HG03159 (cell line): Measurements from ENCODE around the gene BRAF.
"Not testable (repeated sequence)": the region's sequence is repeated elsewhere in the genome, so short reads cannot be mapped to it uniquely, and the experiment has no call there.

Source experiments
- ATAC-seq: cut with Tn5 transposase; IDR thresholded peaks from one replicate; pipeline ENCODE4 v1.9.1; 2021; ENCODE audit warnings: mild to moderate bottlenecking, moderate library complexity; ENCODE audit not compliant: unreplicated experiment

BRAF gene

DNA sequence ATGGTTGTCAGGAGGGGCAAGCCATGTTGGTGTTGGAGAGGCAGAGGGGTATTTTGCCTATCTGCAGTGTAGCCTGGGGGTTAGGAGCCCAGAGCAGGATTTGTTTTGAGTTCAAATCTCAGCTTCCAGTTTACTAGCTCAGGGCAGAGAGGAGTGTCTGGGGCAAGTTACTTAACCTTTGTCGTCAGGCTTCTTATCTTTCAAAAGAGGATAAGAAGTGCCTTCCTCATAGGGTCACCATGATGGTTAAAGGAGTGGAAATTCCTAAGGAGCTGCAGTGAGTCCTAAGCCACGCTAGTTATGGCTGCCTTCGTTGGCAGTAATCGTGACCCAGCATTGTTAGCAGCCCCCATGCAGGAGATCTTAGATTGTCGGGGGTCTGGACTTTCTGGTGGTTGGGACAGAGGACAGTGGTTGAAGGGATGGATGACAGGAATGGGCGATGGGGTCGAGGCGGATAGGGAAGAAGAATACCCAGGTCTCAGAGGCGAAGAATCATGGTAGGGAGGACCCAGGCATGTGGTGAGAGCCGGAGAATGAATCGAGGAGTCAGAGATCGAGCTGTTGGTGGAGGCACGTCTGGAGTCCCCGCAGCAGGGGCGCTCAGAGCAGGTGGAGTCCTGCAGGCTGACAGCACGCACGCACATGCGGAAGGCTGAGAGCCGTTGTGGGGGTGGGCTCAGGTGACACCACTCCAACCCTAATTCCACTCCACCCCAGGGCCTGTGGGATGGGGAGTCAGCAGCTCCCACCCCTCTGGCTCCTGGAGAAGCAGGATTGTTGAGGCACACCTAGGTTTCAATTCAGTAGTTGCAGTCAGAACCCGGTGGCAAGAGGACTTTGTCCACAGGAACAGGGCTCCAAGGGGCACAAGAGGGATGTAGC lies 240.4 kb downstream of the BRAF start:
- ATAC-seq, result no peak

DNA sequence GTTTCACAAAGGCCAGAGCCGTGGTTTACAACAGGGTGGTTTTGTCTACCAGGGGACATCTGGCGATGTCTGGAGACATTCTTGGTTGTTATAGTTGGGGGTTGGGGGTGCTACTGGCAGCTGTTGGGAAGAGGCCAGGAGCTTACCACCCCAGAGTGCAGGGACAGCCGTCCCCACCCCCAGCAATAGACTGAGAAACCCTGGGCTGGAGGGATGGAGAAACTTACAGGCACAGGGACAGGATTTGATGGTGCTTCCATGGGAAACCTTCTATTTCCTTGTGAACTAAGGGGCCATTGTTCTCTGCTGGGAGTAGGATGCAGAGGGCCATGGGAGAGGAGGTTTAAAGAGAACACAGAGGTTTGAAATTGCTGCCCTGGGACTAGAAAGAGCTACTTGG lies 241.1 kb downstream of the BRAF start:
- no peak for ATAC-seq

DNA sequence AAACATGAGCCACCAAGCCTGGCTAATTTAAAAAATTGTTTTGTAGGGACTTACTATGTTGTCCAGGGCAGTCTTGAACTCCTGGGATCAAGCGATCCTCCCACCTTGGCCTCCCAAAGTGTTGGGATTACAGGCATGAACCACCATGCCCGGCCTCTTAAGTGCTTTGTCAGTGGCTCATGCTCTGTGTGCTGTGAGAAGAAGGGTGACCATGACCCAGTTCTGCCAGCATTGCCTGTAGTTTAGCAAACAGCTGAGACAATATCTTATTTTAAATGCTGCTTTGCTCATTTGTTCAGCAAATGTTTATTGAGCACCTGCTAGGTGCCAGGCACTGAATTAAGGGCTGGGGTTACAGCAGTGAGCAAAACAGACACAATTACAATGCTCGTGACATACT lies 243.0 kb downstream of the BRAF start:
- no peak for ATAC-seq

DNA sequence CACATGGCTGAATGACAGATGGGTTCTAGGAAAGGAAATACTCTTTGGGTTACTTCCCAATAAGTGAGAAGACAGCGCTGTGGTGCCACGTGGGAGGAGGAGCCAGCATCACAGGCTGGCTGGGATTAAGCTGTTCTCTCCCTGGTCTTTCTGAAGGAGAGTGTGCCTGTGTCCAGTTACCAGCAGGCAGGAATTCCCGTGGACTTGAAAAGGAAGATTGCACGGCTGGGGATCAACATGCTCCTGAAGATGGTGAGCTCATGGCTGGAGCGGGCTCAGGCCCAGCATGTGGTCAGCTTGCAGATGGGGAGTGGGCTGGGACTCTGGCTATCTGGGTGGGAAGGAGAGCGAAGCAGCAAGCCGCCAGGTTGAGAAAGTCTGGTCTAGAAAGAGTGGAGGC lies 243.8 kb downstream of the BRAF start:
- ATAC-seq, result no peak

DNA sequence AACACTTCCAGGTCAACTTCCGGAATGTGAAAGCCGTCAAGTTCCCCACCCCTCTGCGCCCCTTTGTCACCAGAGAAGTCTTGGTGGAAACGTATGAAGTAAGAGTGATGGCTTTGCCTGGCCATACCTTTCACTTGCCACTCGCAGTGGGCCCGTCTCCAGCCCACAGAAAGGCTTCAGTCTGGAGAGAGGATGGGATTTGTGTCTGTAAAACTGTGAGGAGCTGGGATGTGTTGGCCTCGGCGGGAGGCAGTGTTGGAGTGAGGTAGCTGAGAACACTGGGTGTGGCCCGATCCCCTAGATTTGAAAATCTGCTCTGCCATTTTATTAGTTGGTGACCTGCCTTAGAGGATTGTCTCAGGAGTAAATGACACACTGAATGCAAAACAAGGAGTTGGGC lies 245.5 kb downstream of the BRAF start:
- no peak for ATAC-seq

DNA sequence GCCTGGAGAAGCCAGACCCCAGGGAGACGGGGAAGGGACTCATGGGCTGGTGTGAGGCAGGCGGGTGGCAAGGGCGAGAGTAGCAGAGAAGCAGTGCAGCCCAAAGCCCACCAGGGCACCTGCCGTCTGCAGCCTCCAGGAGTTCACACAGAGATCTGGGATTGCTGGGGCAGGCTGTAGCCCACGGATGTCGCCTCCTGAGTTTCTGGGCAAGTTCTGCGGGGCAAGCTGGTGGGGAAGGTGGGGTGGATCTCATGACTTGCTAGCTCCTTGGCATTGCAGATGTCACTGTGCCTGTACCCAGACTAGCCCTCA lies 246.0 kb downstream of the BRAF start:
- no peak for ATAC-seq

DNA sequence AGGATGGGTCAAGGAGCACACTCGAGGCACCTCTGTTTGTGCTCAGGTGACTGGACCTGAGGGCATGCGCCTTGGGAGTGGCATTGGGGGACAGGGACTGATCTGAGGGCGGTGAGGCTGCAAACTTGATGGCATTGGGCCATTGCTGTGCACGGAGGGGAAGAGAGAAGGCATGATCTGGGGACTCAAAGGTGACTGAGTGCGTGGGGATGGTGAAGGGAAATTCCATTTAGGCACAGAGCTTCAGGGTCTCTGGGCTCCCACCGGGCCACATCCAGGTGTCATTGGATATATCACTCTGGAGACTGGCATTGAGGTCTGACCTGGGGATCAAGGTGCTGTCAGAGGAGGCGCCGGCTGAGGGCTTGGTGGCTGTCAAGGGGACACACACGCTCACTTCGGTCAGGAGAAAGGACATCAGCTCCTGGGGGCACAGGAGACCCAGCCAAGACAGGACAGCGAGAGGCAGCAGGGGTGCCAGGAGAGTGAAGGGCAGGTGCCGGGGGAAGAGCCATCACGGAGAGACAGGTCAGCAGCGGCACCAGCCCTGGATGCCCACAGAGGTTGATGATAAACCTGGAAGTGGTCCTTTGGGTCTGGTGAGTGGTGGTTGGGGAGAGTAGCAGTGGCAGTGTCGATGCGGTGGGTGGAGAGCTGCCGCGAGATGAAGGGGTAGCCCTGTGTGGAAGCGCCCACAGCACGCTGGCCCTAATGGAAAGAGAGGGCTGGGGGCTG lies 246.5 kb downstream of the BRAF start:
- ATAC-seq, result no peak

DNA sequence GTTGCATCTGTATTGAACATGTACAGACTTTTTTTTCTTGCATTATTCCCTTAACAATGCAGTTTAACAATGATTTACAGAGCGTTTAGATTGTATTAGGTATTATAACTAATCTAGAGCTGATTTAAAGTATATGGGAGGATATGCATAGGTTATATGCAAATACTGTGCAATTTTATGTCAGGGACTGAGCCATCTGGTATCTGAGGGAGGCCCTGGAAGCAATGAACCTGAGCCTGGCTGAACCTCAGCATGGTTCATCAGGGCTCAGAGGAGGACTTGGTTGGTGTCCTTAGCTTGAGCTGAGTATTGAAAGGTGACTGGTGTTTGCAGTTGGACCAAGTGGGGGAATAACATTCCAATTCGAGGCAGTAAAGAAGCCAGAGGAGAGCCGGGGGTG lies 247.2 kb downstream of the BRAF start:
- no peak for ATAC-seq

DNA sequence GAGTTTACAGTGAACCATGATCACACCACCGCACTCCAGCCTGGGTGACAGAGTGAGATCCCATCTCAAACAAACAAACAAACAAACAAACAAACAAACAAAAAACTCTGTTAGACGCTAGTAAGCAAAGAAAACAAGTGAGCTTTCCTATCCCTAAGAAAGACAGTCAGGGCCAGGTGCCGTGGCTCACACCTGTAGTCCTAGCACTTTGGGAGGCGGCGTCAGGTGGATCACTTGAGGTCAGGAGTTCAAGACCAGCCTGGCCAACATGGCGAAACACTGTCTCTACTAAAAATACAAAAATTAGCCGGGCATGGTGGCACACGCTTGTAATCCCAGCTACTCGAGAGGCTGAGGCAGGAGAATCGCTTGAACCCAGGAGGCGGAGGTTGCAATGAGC lies 247.8 kb downstream of the BRAF start:
- not testable (repeated sequence) for ATAC-seq

DNA sequence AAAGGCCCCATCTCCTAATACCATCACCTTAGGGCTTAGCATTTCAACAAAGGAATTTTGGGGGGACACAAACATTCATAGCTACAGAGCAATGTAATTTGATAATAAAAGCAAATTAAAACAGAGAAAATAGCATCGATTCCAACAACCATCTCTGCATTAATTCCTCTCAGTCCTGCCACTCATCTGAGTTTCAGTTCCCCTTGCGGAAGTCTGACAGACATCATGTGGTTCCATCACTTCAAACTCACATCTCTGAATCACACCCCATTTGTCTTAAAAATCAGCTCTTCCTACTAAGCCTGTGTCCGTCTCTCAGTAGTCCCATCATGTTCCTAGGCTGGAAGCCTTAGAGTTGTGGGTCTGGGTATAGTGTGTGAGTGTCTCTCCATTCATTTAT lies 248.4 kb downstream of the BRAF start:
- ATAC-seq, result peak; percentile 60

DNA sequence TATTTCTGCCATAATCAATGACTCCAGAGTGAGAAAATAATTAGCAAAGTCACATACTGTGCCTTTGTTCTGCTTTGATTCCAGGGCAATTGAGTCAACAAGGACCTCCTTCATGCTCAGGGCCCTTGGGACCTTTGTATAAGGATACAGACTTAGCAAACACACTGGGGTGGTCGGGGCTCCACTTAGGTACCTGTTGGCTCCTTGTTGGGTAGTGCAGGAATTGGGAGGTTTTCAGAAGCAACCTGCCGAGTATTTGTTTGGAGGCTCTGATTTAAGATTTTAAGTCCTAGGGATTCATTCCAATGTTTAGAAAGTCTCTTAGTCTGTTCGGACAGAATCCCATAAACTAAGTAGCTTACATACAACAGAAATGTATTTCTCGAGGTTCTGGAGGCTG lies 249.0 kb downstream of the BRAF start:
- no peak for ATAC-seq

DNA sequence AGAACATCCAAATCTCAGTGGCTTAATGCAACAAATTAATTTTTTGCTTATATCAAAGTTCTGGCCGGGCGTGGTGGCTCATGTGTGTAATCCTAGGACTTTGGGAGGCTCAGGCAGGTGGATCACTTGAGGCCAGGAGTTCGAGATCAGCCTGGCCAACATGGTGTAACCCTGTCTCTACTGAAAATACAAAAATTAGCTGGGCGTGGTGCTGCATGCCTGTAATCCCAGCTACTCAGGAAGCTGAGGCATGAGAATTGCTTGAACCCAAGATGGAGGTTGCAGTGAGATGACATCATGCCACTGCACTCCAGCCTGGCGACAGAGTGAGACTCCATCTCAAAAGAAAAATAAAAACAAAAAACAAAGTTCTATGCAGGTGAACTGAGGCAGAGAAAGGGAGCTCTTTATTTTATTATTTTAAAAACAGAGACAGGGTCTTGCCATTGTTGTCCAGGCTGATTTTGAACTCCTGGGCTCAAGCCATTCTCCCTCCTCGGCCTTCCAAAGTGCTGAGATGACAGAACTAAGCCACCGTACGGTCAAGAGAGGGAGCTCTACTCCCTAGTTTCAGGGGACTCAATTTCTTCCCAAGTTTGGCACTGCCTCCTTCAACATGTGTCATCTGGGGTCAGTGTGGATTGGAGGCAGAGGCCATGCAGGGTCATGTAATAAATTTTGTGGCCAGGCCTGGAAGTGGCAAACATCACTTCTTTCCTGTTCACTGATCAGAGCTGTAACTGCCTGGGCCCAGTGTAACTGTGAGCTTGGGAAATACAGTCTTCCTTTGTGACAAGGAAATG lies 249.6 kb downstream of the BRAF start:
- ATAC-seq, result no peak

DNA sequence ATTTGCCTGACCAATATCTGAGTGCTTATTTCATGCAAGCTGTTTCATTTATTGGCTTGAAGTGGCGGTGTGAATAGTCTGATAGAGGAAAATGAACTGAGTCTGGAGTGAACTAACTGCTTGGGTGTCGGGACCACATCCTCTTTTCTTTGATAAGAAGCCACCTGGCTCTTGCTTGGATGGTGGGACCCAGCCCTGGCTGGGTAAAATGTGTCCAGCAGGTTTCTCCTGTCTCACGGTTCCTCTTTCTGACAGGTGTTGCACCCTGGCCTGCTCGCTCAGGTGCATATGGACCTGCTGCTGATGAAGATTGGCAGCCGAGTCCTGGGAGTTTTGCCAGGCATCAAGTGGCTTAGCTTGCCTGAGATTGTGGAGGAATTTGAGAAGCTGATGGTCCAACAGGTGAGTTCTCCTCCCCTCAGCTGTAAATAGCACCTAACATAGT lies 250.4 kb downstream of the BRAF start:
- peak; percentile 39 for ATAC-seq

DNA sequence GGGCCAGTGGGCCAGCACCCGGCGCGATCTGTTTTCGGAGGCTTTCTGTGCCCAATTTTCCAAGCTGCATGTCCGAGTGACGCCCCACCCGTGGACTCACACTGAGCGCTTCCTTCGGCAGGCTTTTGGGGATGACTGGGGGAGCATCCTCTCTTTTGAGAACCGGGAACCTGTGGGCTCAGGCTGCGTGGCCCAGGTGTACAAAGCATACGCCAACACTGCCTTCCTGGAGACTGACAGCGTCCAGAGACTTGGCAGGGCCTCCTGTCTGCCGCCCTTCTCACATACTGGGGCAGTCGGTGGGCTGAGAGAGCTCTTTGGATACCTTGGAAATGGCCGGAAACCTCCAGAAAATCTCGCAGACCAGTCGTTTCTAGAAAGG lies 251.0 kb downstream of the BRAF start:
- ATAC-seq, result no peak

DNA sequence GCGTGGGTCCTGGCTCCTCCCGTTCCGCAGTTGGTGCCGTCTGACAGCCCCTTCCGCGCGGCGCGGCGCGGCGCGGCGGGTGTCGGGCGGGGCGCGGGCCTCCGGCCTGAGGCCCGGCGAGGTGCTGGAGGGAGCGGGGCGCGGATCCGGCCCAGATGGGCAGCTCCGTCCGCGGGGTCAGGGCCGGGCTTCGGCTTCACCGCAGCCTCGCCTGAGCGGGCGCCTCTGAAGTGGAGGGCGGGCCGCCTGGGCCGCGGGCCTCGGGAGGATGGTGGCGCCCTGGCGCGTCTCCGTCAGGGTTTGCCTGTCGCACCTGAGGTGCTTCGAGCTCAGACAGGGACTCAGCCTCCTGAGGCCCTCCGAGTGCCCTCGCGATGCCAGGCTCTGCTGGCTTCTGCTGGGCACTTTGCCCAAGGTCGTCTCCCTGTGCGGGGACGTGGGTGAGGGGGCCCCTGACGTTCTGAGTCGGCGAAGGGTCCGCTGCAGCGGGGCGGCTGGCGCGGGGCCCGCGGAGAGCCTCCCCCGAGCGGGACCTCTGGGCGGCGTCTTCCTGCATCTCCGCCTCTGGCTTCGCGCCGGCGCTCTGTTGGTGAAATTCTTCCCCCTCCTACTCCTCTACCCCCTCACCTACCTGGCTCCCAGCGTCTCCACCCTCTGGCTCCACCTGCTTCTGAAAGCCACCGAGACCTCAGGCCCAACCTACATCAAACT lies 251.5 kb downstream of the BRAF start:
- ATAC-seq, result peak; percentile 48

DNA sequence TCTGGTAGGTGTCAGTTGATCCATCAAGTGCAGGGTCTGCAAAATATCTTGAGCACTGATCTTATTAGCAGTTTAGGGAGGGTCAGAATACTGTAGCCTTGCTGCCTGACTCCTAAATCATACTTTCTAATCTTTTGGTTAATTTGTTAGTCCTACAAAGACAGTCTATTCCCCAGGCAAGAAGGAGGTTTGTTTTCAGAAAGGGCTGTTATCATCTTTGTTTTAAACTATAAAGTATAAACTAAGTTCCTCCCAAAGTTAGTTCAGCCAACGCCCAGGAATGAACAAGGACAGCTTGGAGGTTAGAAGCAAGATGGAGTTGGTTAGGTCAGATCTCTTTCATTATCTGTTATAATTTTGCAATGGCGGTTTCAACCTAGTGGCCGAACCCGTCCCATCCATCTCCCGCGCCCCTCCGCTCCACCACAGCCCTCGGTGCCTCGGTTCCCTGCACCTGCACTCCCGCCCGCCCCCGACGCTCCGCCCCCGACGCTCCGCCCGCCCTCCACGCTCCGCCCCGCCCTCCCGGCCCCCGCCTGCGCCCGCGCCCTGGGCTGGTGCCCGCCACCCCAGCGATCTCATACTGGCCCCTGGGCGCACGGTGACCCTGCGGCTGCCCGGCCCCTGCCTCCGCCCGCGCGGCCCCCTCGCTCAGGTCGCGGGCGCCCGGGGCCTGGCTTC lies 252.2 kb downstream of the BRAF start, which contains the start of gene ADCK2:
TSS of gene ADCK2 (plus strand) at position 564 of the 681 bp plus-strand sequence. CDS start 386 bp downstream, outside the sequence.
- peak; percentile 40 for ATAC-seq

DNA sequence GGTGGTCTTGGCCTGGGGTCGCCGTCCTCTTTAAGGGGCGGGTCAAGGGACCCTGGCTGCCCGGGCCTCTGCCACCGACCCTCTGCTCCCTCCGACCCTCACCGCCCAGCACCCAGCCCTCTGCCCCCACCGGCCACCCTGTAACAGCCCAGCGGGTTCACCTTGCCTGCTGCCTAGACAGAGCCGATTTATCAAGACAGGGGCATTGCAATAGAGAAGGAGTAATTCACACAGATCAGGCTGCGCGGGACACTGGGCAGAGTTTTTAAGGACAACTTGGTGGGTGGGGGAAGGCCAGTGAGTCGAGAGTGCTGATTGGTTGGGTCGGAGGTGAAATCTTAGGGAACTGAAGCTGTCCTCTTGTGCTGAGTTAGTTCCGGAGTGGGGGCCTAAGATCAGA lies 252.8 kb downstream of the BRAF start:
- ATAC-seq, result no peak

DNA sequence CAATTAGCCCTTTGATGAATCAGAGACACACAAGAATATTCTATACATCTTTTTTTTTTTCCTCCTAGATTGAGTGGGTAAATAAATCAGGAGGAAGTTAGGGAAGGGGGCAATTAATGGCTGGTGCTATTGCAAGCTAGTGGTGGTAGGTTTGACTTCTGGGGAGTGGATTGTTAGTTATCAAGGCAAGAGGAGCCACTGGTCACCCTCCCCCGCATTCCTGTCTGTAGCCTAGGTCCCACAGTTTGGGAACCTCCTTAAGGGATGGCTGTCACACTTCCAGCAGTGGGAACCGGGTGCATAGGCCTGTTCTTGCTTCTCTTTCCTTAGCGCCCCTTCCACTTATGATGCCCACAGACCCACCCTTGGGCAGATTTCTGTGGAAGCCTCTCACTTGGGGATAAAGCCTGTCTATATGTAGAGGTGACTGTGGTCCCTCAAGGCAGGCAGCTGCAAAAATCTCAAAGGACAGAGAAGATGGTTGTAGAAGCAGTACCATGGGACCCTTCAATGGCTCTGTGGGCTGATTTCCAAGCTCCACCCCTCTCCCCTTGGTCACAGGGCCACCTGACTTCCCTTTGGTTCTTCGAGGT lies 254.3 kb downstream of the BRAF start:
- ATAC-seq, result no peak

DNA sequence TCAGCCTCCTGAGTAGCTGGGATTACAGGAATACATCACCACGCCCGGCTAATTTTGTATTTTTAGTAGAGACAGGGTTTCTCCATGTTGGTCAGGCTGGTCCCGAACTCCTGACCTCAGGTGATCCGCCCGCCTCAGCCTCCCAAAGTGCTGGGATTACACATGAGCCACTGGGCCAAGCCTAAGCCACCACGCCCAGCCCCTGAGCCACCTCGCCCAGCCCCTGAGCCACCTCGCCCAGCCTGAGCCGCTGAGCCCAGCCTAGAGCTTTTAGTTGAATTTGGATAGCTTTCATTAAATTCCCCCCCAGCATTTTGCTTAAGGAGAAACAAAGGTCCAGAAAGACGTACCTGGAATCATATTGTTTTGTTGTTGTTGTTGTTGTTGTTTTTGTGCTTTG lies 254.9 kb downstream of the BRAF start:
- not testable (repeated sequence) for ATAC-seq

DNA sequence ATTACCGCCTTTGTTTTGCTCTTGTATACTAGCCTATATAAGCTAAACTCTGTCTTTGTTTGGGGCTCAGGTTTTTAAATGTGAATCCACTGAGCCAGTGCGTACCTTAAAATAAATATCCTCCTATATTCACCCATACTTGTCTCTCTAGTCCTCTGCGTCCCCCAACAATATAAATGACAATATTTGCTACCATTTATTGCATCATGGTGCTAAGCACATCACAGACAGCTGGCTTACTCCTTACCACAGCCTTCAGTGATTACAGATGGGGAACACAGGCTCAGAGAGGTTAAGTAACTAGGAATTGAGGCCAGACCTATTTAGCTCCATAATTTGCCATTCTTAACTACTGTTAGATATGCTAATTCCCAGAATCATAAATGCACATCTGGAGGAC lies 255.4 kb downstream of the BRAF start:
- no peak for ATAC-seq
